GM12892 (cell line): ENCODE data around the gene ADAMTSL1.

Experiments
- POLR2A ChIP-seq: IDR thresholded peaks from 2 replicates; pipeline ENCODE4 v1.6.1; 2011; ENCODE audit warnings: low read depth, low read length, control low read depth
- POLR2AphosphoS5 ChIP-seq: IDR thresholded peaks from 2 replicates; pipeline ENCODE4 v1.6.1; 2011; ENCODE audit warnings: low read depth, low read length, control low read depth
- TAF1 ChIP-seq: IDR thresholded peaks from 2 replicates; pipeline ENCODE4 v1.6.1; 2011; ENCODE audit warnings: low read depth, mild to moderate bottlenecking, control low read depth, low read length, borderline replicate concordance

DNA sequence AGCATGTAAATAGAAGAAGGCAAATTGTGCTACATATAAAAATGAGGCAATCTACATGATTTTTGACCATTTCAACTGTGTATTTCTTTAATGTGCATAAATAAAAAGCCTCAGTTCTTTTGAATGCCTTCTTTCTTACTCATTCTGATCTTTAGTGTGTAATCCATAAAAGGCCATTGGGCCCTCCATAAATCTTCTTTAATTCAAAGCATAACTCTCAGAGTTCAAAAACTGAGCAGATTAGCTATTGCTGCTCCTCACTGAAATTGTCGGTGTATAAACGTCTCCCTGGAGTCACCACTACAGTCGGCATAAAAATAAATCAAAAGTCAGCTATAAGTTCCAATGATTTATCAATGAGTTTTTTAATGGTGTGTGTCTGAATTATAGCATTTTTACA is 45.3 kb upstream of the ADAMTSL1 start:
- no peak for TF ChIP-seq POLR2A
- TF ChIP-seq POLR2AphosphoS5: no peak
- no peak for TF ChIP-seq TAF1
